SIG-M5 (cell line): ENCODE results near the gene ANOS1.

Source experiments
- DNase-seq: peaks from one replicate; lab custom pipeline; 2025; lab: John Stamatoyannopoulos, UW

Gene ANOS1

GRCh38 chrX:8714164-8714563 lies 17.8 kb downstream of the ANOS1 start:
- no peak for DNase-seq

GRCh38 chrX:8711401-8711800 lies 20.5 kb downstream of the ANOS1 start:
- no peak for DNase-seq

DNA sequence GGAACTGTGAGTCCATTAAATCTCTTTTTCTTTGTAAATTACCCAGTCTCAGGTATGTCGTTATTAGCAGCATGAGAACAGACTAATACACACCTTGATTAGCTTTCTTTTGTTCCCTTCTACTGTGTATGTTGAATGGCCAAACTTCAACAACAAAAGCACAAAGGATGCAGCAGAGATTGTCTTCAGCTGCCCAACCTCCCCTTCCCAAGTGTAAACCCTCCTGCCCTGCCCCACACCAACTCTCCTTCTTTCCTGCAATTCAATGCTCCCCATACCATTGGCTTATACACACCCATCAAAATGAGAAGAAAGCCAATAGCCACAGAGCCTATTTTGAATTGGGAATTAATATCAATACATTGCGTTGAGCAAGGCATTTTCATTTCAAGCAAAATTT lies 27.8 kb downstream of the ANOS1 start:
- DNase-seq = no peak

- no peak for DNase-seq
Measured at GRCh38 chrX:8692871-8693270, 39.1 kb downstream of the ANOS1 start.

DNA sequence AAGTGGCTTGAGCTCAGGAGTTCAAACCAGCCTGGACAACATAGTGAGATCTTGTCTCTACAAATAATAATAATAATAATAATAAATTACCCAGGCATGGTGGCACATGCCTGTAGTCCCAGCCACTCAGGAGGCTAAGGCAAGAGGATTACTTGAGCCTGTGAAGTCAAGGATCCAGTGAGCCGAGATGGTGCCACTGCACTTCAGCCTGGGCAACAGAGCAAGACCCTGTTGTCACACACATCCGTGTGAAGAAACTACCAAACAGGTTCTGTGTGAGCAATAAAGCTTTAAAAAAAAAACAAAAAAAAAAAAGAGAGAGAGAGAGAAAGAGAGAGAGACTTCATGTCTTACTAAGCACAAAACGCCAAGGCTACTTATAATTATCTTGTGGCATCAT lies 42.5 kb downstream of the ANOS1 start:
- no peak for DNase-seq

DNA sequence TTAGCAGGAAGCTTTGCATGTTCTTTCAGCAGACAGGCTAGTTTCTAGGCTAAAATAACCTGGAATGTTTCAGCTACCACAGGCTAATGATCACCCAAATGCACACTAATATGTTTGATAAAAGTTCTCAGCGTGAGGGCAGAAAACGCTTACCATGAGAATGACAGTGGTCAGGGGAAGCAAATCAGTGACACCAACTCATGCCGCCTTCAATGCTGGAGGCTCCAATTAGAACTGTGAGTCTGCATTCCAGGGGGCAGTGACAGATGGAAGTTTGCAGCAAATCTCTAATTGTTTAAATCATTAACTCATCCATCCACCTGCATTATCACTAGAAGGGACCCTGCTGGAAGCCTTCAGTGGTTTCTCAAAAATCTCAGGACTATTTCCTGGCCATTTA lies 43.2 kb downstream of the ANOS1 start:
- no peak for DNase-seq

GRCh38 chrX:8684201-8684965 lies 47.6 kb downstream of the ANOS1 start:
- DNase-seq = no peak

- no peak for DNase-seq
Measured at GRCh38 chrX:8683687-8684086, 48.2 kb downstream of the ANOS1 start.

- no peak for DNase-seq
Measured at GRCh38 chrX:8679550-8679949, 52.4 kb downstream of the ANOS1 start.

DNA sequence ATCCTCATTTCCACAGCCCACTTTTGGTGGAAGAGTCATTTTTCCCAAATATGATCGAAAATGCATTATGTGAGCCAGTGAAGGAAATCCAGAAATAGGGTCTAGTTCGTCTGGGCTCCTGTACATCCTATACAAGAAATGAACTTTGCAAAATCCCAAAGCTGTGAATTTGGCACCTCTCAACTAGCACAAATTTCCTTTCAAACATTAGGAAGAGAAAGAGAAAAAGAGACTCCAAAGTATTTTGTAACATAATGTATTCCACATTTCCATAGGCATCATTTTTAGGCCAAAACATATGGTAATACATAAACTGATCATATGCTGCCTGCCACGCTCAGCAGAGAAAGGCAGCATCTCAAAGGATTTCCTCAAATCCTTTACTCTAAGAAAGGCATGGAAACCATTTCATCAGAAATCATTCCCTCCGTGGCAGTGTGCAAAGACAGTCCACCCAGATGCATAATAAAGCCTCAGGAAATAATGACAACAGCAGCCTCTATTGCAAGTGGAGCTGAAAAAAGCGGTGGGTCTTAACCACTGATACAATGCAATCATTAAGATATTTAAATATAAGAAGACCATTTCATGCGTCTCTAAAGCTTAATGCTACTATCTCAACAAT lies 56.8 kb downstream of the ANOS1 start:
- DNase-seq = no peak

DNA sequence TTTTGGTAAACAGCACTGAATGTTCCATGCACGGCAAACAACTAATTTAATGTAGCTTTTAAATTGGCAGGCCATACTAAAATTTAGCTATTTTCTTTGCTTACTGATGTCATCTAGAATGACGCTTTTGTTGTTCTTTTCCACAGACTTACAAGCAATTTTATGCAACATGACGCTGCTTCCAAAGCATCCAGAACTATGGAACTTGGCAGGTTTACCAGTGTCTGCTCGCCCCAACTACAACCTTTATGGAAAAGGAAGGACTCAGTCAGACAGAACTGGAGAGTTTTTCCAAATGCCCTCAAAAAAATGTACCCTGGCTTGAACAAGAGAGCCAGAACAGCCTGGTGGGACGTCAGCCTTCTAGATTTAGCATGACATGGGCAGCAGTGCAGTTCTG lies 58.7 kb downstream of the ANOS1 start:
- no peak for DNase-seq

GRCh38 chrX:8672176-8672575 lies 59.8 kb downstream of the ANOS1 start:
- DNase-seq = no peak

- no peak for DNase-seq
Measured at GRCh38 chrX:8668813-8669212, 63.1 kb downstream of the ANOS1 start.

DNA sequence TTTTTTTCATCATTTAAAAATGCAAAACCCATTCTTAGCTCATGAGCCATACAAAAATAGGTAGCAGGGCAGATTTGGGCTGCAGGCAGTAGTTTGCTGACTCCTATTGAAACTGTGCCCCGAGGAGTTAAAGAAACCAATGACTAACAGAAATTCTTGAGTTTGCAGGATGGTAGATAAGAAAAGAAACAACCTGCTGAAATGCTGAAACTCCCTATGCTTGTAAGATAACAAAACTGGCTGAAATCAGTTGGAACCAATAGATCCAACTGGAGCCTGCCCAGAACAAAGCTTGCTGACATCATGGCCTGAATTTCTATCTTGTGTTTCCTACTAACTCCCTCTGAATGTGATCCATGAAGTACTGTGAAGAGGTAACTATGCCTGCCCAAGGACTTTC lies 68.6 kb downstream of the ANOS1 start:
- no peak for DNase-seq

- DNase-seq = no peak
Measured at GRCh38 chrX:8657883-8658282, 74.1 kb downstream of the ANOS1 start.

GRCh38 chrX:8653956-8654355 lies 78.0 kb downstream of the ANOS1 start:
- no peak for DNase-seq

GRCh38 chrX:8649969-8650368 lies 82.0 kb downstream of the ANOS1 start:
- no peak for DNase-seq

DNA sequence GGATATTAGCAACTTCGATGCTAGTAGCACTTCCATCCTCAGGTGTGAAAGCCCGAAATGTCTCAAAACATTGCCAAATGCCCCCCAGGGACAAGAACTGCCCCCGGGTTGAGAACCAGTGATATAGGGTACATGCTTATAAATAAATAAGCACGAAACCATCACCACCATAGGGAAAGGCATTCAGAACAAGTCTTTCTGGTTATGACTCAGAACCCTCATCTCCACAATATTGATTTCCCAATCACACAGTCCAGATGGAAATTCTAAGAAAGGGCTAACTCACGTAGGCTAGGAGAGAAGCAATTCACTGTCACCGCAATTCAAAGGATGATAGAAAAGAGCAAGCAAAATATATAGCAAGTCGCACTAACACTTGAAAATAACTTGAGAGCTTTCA lies 84.8 kb downstream of the ANOS1 start:
- DNase-seq = no peak

GRCh38 chrX:8639949-8640475 lies 91.9 kb downstream of the ANOS1 start:
- DNase-seq = no peak

DNA sequence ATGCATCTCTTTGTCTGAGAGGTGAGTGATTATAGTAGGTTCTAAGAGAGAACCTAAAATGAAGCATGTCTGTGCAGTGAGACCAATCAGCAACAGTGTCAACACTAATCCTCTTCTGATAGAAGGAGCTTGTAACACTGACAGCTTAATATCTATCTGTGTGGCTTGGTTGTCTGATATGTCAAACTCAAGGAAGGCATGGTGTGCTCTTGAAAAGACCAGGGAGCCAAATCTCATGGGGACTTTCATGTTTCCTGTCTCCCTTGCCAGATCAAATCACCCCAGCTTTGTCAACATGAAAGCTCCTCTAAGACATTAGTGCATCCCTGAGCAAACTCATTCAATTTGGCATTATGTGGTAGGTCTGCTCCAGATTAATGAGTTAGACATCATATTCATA lies 95.4 kb downstream of the ANOS1 start:
- DNase-seq = no peak

GRCh38 chrX:8635812-8636211 lies 96.1 kb downstream of the ANOS1 start:
- DNase-seq = no peak

GRCh38 chrX:8632924-8633323 lies 99.0 kb downstream of the ANOS1 start:
- no peak for DNase-seq

DNA sequence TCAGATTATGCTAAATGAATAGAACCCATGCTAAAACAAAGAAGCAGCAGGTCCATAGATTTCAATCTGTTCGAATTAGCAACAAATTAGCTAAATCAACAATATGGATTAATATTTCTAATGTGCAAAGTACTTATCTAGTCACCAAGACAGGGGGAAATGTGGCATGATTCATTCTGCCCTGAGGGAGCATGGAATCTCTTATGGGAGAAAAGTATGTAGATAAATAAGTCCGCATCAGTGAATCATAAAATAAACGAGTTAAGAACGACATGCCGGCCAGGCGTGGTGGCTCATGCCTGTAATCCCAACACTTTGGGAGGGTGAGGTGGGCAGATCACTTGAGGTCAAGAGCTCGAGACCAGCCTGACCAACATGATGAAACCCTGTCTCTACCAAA lies 102.1 kb downstream of the ANOS1 start:
- no peak for DNase-seq

- DNase-seq = no peak
Measured at GRCh38 chrX:8627796-8628195, 104.1 kb downstream of the ANOS1 start.
